Measurements from ENCODE around the gene TAMALIN.

The TAMALIN gene

GRCh38 chr12:52036587-52037171 lies 29.9 kb downstream of the TAMALIN start:
- DNase-seq (ENCODE audit: low read depth, low spot score): peak; percentile 45

GRCh38 chr12:52037248-52037861 lies 30.6 kb downstream of the TAMALIN start:
- DNase-seq (ENCODE audit: low read depth, low spot score): no peak

GRCh38 chr12:52038447-52038846 lies 31.7 kb downstream of the TAMALIN start:
- DNase-seq (ENCODE audit: low read depth, low spot score): no peak

GRCh38 chr12:52041035-52041434 lies 34.3 kb downstream of the TAMALIN start:
- no peak for DNase-seq (ENCODE audit: low read depth, low spot score)

- no peak for DNase-seq (ENCODE audit: low read depth, low spot score)
These were observed 35.0 kb downstream of the TAMALIN start for GRCh38 chr12:52041695-52042123.

- DNase-seq (ENCODE audit: low read depth, low spot score): no peak
These were observed 36.1 kb downstream of the TAMALIN start for GRCh38 chr12:52042706-52043385.

GRCh38 chr12:52043386-52044212 lies 36.9 kb downstream of the TAMALIN start:
- DNase-seq (ENCODE audit: low read depth, low spot score): no peak

GRCh38 chr12:52044292-52044983 lies 37.7 kb downstream of the TAMALIN start:
- no peak for DNase-seq (ENCODE audit: low read depth, low spot score)

GRCh38 chr12:52045794-52046199 lies 39.1 kb downstream of the TAMALIN start:
- DNase-seq (ENCODE audit: low read depth, low spot score): no peak

- DNase-seq (ENCODE audit: low read depth, low spot score): no peak
These were observed 40.1 kb downstream of the TAMALIN start for GRCh38 chr12:52046859-52047258.

- no peak for DNase-seq (ENCODE audit: low read depth, low spot score)
These were observed 42.5 kb downstream of the TAMALIN start for GRCh38 chr12:52049286-52049685.

GRCh38 chr12:52049688-52050087 lies 42.9 kb downstream of the TAMALIN start:
- DNase-seq (ENCODE audit: low read depth, low spot score): no peak

- DNase-seq (ENCODE audit: low read depth, low spot score): no peak
These were observed 43.5 kb downstream of the TAMALIN start for GRCh38 chr12:52050116-52050757.

GRCh38 chr12:52050758-52051541 lies 44.2 kb downstream of the TAMALIN start, which contains the start of gene NR4A1:
Gene NR4A1, plus strand, starts transcription at chr12:52051442. Its CDS starts 2,887 bp downstream, at chr12:52054329.
- peak; percentile 99 for DNase-seq (ENCODE audit: low read depth, low spot score)

- no peak for DNase-seq (ENCODE audit: low read depth, low spot score)
These were observed 45.9 kb downstream of the TAMALIN start for GRCh38 chr12:52052468-52053186.

GRCh38 chr12:52053536-52054209 lies 46.9 kb downstream of the TAMALIN start:
- no peak for DNase-seq (ENCODE audit: low read depth, low spot score)

- DNase-seq (ENCODE audit: low read depth, low spot score): no peak
These were observed 47.6 kb downstream of the TAMALIN start for GRCh38 chr12:52054231-52054832.
